ENCODE measurements around the gene TEAD1.

GRCh38 chr11:12943311-12943710 lies 269.1 kb downstream of the TEAD1 start:
- TF ChIP-seq, protein P1, sequence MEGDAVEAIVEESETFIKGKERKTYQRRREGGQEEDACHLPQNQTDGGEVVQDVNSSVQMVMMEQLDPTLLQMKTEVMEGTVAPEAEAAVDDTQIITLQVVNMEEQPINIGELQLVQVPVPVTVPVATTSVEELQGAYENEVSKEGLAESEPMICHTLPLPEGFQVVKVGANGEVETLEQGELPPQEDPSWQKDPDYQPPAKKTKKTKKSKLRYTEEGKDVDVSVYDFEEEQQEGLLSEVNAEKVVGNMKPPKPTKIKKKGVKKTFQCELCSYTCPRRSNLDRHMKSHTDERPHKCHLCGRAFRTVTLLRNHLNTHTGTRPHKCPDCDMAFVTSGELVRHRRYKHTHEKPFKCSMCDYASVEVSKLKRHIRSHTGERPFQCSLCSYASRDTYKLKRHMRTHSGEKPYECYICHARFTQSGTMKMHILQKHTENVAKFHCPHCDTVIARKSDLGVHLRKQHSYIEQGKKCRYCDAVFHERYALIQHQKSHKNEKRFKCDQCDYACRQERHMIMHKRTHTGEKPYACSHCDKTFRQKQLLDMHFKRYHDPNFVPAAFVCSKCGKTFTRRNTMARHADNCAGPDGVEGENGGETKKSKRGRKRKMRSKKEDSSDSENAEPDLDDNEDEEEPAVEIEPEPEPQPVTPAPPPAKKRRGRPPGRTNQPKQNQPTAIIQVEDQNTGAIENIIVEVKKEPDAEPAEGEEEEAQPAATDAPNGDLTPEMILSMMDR (conservative IDR thresholded peaks at IDR 0.05; ENCODE audit: low read length): no peak
- no peak for TF ChIP-seq EZH2phosphoT487 (IDR thresholded peaks at IDR 0.05; ENCODE audit: borderline replicate concordance, low read depth, low read length)
